HG02763 (cell line): ENCODE data around the gene FAM111A.
"Not testable (repeated sequence)": the region's sequence is repeated elsewhere in the genome, so short reads cannot be mapped to it uniquely, and the experiment has no call there.

Experiments used
- ATAC-seq: cut with Tn5 transposase; IDR thresholded peaks from one replicate; pipeline ENCODE4 v1.9.1; 2021; ENCODE audit warnings: mild to moderate bottlenecking, moderate library complexity; ENCODE audit not compliant: unreplicated experiment

The FAM111A gene, protein sequence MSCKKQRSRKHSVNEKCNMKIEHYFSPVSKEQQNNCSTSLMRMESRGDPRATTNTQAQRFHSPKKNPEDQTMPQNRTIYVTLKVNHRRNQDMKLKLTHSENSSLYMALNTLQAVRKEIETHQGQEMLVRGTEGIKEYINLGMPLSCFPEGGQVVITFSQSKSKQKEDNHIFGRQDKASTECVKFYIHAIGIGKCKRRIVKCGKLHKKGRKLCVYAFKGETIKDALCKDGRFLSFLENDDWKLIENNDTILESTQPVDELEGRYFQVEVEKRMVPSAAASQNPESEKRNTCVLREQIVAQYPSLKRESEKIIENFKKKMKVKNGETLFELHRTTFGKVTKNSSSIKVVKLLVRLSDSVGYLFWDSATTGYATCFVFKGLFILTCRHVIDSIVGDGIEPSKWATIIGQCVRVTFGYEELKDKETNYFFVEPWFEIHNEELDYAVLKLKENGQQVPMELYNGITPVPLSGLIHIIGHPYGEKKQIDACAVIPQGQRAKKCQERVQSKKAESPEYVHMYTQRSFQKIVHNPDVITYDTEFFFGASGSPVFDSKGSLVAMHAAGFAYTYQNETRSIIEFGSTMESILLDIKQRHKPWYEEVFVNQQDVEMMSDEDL

GRCh38 chr11:59142530-59143507, at the start of gene FAM111A:
Gene FAM111A (plus strand): TSS chr11:59142856. CDS start chr11:59148873, 6,017 bp downstream.
- ATAC-seq, result peak; percentile 73

DNA sequence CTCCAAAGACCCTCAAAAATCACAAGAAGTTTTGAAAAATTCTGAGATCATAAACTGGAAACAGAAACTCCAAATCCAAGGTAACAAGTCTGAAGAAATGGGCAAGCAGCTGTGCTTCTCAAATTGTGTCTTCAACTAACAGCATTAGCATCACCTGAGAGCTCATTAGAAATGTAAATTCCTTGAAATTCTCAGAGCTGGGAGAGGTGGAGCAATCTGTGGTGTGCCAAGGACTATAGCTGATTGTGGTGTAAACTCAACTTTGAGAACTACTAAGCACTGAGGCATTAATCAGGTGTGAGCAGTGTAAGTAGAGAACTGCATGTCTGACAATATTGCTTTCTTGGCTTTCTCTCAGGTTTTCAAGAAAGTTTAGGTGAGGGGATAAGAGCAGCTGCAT, 49.1 kb upstream of the FAM111A start:
- ATAC-seq, result not testable (repeated sequence)

DNA sequence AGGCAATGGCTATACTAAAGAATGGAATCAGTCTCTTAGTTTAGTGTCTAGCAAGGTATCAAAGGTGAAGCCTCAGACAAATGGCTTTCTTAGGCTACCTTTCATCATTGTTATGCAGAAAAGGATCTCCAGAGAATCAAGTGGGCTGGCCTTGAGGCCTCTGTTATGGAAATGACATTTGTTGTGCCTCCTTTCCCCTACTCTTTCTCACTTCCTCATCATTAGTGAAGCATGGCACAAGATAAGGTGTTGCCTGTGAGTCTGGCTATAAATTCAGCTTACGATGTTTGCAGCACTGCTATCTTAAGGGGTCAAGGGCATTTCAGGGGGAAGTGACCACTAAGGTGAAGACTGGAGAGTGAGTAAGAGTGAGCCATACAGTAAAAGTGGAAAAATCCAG, 47.4 kb upstream of the FAM111A start:
- peak; percentile 75 for ATAC-seq

- ATAC-seq, result not testable (repeated sequence)
These were observed 46.6 kb upstream of the FAM111A start for GRCh38 chr11:59095972-59096575.

GRCh38 chr11:59097113-59097708, 45.4 kb upstream of the FAM111A start:
- peak; percentile 46 for ATAC-seq

GRCh38 chr11:59097938-59098337, 44.7 kb upstream of the FAM111A start:
- ATAC-seq, result not testable (repeated sequence)

GRCh38 chr11:59102259-59102765, 40.3 kb upstream of the FAM111A start:
- ATAC-seq, result peak; percentile 63

GRCh38 chr11:59106363-59107336, 36.0 kb upstream of the FAM111A start, which contains the start of gene FAM111B:
Gene FAM111B (plus strand): TSS chr11:59107237. CDS start chr11:59109626, 2,389 bp downstream.
- ATAC-seq, result peak; percentile 63

GRCh38 chr11:59107721-59108120, 34.9 kb upstream of the FAM111A start:
- peak; percentile 31 for ATAC-seq

DNA sequence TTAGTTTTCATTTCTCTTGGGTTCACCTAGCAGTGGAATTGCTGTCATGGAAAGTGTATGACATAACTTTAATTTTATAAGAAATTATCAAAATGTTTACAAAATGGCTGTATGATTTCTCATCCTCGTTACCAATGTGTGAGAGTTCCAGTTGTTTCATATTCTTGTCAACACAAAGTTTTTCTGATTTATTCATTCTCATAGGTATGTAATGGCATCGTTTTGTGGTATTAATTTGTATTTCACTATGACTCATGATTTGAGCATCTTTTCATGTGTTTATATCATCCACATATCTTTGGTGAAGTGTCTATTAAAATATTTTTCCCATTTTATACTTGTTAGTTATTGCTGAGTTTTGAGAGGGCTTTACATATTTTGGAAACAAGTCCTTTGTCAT, 30.2 kb upstream of the FAM111A start:
- no peak for ATAC-seq

- no peak for ATAC-seq
These were observed 28.3 kb upstream of the FAM111A start for GRCh38 chr11:59114344-59114743.

DNA sequence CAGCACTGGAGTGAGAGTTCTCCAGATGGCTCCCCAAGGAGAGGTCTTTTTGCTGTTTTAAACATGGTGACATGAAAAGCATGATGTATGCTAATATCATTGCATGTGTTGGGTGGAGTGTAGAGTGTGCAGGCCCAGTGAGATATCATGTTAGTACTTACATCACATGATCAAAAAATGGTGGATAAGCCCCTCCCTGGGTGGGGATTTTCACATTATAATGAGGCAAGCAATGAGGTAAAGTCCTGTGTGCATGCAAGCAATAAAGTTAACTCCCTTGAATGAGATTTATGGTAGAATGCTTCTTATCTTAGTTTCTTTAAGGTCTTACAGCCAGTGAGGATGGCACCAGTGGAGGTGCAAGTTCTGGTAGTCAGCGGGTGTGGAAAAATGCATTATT, 27.1 kb upstream of the FAM111A start:
- ATAC-seq, result no peak

DNA sequence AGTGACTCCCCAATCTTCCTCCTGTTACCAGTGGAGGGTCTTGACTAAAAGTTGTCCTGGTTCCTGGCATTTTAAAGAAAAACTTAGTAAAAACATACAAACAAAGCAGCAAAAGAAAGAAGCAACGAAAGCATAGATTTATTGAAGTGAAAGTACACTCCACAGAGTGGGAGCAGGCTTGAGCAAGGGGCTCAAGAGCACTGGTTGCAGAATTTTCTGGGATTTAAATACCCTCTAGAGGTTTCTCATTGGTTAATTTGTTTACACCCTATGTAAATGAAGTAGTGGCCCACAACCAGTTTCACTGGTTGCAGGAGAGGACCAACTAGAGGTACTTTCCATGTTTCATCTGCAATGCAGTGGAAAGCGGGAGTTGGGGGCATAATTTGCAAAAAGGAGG, 24.9 kb upstream of the FAM111A start:
- ATAC-seq, result no peak

DNA sequence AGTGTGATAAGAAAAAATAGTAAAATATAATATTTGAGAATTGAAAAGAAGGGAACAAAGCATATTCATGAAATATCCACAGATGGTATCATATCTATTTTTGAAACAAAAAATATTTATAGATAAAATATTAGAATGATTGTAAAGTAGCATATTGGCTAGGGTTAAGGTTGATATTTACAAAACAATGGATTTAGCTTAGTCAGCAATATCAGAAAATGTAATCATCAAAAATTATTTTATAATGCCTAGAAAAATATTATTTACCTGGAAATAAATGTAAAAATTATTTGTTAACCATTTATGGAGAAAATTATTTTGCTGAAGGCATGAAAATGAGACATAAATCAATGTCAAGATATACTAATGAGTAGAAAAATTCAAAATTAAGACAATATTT, 22.8 kb upstream of the FAM111A start:
- no peak for ATAC-seq

DNA sequence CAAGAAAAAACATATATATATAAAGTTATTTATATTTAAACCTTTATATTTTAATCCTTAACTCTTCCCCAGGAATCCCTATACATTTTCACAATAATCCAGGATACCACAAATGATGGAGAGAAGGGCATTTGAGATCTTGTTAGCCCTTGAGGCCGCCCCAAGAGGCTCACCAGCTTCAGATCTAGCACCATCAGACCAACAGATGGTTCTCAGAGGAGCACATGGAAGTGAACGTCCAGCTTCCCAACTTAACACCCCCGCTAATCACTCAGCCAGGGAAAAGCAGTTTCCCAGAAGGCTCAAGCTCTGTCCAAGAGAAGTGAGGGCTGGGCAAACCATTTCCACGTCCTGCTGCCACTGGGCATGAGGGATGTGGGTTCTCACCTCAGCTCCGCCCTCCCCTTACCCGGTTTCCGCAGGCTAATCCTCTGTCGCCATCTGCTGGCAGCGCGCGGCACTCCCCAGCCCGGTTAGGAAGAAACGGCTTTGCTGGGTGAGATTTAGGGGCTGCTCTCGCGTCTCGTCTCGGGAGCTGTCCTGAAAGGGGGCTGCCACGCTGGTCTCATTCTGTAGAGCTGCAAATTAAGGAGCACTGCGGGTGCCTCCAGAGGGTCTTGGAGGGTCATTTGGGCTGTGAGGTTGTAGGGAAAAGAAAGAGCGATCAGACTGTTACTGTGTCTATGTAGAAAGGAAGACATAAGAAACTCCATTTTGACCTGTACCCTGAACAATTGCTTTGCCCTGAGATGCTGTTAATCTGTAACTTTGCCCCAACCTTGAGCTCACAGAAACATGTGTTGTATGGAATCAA, 6.8 kb upstream of the FAM111A start:
- peak; percentile 97 for ATAC-seq

DNA sequence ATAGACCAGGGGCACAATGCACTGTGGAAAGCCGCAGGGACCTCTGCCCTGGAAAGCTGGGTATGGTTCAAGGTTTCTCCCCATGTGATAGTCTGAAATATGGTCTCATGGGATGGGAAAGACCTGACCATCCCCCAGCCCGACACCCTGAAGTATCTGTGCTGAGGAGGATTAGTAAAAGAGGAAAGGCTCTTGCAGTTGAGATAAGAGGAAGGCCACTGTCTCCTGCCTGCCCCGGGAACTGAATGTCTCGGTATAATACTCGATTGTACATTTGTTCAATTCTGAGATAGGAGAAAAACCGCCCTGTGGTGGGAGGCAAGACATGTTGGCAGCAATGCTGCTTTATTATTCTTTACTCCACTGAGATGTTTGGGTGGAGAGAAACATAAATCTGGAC, 6.1 kb upstream of the FAM111A start:
- ATAC-seq, result not testable (repeated sequence)

- ATAC-seq, result no peak
These were observed 5.5 kb upstream of the FAM111A start for GRCh38 chr11:59137190-59137589.

GRCh38 chr11:59138643-59139042, 4.0 kb upstream of the FAM111A start:
- no peak for ATAC-seq
